GM19035 (cell line): ENCODE data around the gene CD84.
"Not testable (repeated sequence)": the region's sequence is repeated elsewhere in the genome, so short reads cannot be mapped to it uniquely, and the experiment has no call there.

Experiments used
- ATAC-seq: cut with Tn5 transposase; IDR thresholded peaks from one replicate; pipeline ENCODE4 v1.9.1; 2021; ENCODE audit not compliant: unreplicated experiment

CD84 gene

GRCh38 chr1:160519642-160520435 is 59.5 kb downstream of the CD84 start:
- ATAC-seq = no peak

GRCh38 chr1:160517519-160517918 is 61.8 kb downstream of the CD84 start:
- ATAC-seq = not testable (repeated sequence)

GRCh38 chr1:160515908-160516307 is 63.4 kb downstream of the CD84 start:
- not testable (repeated sequence) for ATAC-seq

GRCh38 chr1:160504651-160505050 is 74.6 kb downstream of the CD84 start:
- ATAC-seq = no peak

GRCh38 chr1:160503087-160503486 is 76.2 kb downstream of the CD84 start:
- ATAC-seq = no peak

- no peak for ATAC-seq
Measured at GRCh38 chr1:160500321-160500990, 78.8 kb downstream of the CD84 start.

GRCh38 chr1:160499631-160500030 is 79.7 kb downstream of the CD84 start:
- ATAC-seq = no peak

GRCh38 chr1:160498301-160499065 is 80.8 kb downstream of the CD84 start:
- ATAC-seq = not testable (repeated sequence)

- no peak for ATAC-seq
Measured at GRCh38 chr1:160496334-160496733, 83.0 kb downstream of the CD84 start.

- no peak for ATAC-seq
Measured at GRCh38 chr1:160494620-160495019, 84.7 kb downstream of the CD84 start.

GRCh38 chr1:160492617-160493016 is 86.7 kb downstream of the CD84 start:
- ATAC-seq = no peak

GRCh38 chr1:160491981-160492380 is 87.3 kb downstream of the CD84 start:
- no peak for ATAC-seq
